OCI-LY7 (cell line): ENCODE data around the gene LHPP. TPM values are rescaled to one million over a fixed set of nuclear protein-coding genes. Genes with fewer than 3 reads are reported as not detected.

Source experiments
- BruUV-seq: library from RNA; stranded (reverse); fragments of 400-500 nt; replicated peaks from 2 replicates; lab custom pipeline; 2021; lab: Mats Ljungman, UMichigan
- CTCF ChIA-PET: fragments of 300-600 bp; sonication (Branson Sonifier 250); formaldehyde crosslinking; loops from one replicate; lab custom pipeline; 2022; ENCODE audit warnings: antibody characterized with exemption; ENCODE audit not compliant: unreplicated experiment; lab: Charles Lee
- POLR2A ChIA-PET: fragments of 300-600 bp; sonication (Branson Sonifier 250); formaldehyde crosslinking; loops from one replicate; lab custom pipeline; 2022; ENCODE audit warnings: antibody characterized with exemption; lab: Charles Lee
- DNase-seq: peaks from one replicate; pipeline ENCODE4 v3.0.0-alpha.2; 2015; ENCODE audit warnings: low spot score
- H2AFZ ChIP-seq: fragments of 200-600 bp; sonication (generic), shearing (Covaris generic); 2 replicates; pipeline ENCODE4 v1.6.1; 2014; ENCODE audit warnings: mild to moderate bottlenecking, antibody characterized with exemption, low read length, moderate library complexity
- H3K27ac ChIP-seq: fragments of 200-600 bp; sonication (generic); 2 replicates; pipeline ENCODE4 v1.5.1; 2014; ENCODE audit warnings: mixed run types, low read depth, mild to moderate bottlenecking, moderate library complexity, low read length, inconsistent platforms; ENCODE audit not compliant: poor library complexity, severe bottlenecking
- H3K36me3 ChIP-seq: fragments of 200-600 bp; sonication (generic); 2 replicates; pipeline ENCODE4 v1.6.1; 2014; ENCODE audit warnings: mild to moderate bottlenecking, antibody characterized with exemption, low read length, moderate library complexity, mixed read lengths; ENCODE audit not compliant: insufficient read depth
- H3K4me1 ChIP-seq: fragments of 200-600 bp; sonication (generic); 2 replicates; pipeline ENCODE4 v1.5.1; 2014; ENCODE audit warnings: mild to moderate bottlenecking, low read length; ENCODE audit not compliant: insufficient read depth, poor library complexity, severe bottlenecking
- H3K4me2 ChIP-seq: fragments of 200-600 bp; sonication (generic); 2 replicates; pipeline ENCODE4 v1.6.1; 2014; ENCODE audit warnings: mild to moderate bottlenecking, low read length
- H3K4me3 ChIP-seq: fragments of 200-600 bp; sonication (generic); 2 replicates; pipeline ENCODE4 v1.5.1; 2014; ENCODE audit warnings: mild to moderate bottlenecking, low read depth, low read length; ENCODE audit not compliant: poor library complexity, severe bottlenecking
- H3K79me2 ChIP-seq: fragments of 200-600 bp; sonication (generic); 2 replicates; pipeline ENCODE4 v1.6.1; 2016; ENCODE audit warnings: low read depth, mild to moderate bottlenecking, low read length, moderate library complexity, mixed read lengths; ENCODE audit not compliant: insufficient read depth
- H3K9me2 ChIP-seq: fragments of 200-600 bp; sonication (generic); 2 replicates; pipeline ENCODE4 v1.6.1; 2016; ENCODE audit warnings: mild to moderate bottlenecking, low read length, mixed read lengths; ENCODE audit not compliant: insufficient read depth
- H3K9me3 ChIP-seq: fragments of 200-600 bp; sonication (generic); 2 replicates; pipeline ENCODE4 v1.6.1; 2014; ENCODE audit warnings: mild to moderate bottlenecking, mixed run types, low read length, mixed read lengths
- H4K20me1 ChIP-seq: fragments of 200-600 bp; sonication (generic); 2 replicates; pipeline ENCODE4 v1.6.1; 2014; ENCODE audit warnings: mild to moderate bottlenecking, antibody characterized with exemption, low read length, moderate library complexity, mixed read lengths; ENCODE audit not compliant: insufficient read depth
- EZH2phosphoT487 ChIP-seq: fragments of 200-600 bp; sonication (generic); IDR thresholded peaks from 2 replicates; pipeline ENCODE4 v1.6.1; 2018; ENCODE audit warnings: low read depth, borderline replicate concordance, mild to moderate bottlenecking, mixed run types, antibody characterized with exemption, low read length, moderate library complexity, mixed read lengths
- intact Hi-C: fragments of 100-400 bp; cut with micrococcal nuclease; formaldehyde crosslinking; loops from one replicate; pipeline ENCODE4 v1.10.0; 2022; ENCODE audit not compliant: unreplicated experiment
- total RNA-seq, 2 experiments: library from RNA; depleted of rRNA in 1 of 2; stranded (reverse); fragments of >200 nt in 1 of 2; shearing (Covaris generic) in 1 of 2; gene quantifications; 2 replicates each; pipeline ENCODE4 v1.2.3, GENCODE V29; 2014 to 2022
- TF ChIP-seq, protein P1 (sequence below): fragments of 200-600 bp; sonication (generic); conservative IDR thresholded peaks from 2 replicates; pipeline ENCODE4 v1.5.1; 2014; ENCODE audit warnings: mild to moderate bottlenecking, antibody characterized with exemption, low read length, moderate library complexity, mixed read lengths

LHPP gene
- total RNA-seq, 2 experiments from 2014 or later: 30.3 to 65.2 TPM

- no peak overlapping the region; the same call in 1 of the 2 replicates for H3K4me2 ChIP-seq
- no TSS peak for BruUV-seq
- H3K9me3 ChIP-seq: no peaks in the 10 kb centered on the region
- no peaks in the 10 kb centered on the region for H3K79me2 ChIP-seq
- intact Hi-C loops: no loop called here
- H3K36me3 ChIP-seq: no peaks in the 10 kb centered on the region
- peaks cover 11% of the 10 kb centered on the region for H3K4me1 ChIP-seq
- no peaks in the 10 kb centered on the region for H4K20me1 ChIP-seq
- H3K9me2 ChIP-seq: no peaks in the 10 kb centered on the region
- POLR2A ChIA-PET: interaction anchor here (0.7 kb wide), 1 partner anchor 465 kb away, joined by 3 read pairs; no protein-coding TSS in a partner anchor
- H3K27ac ChIP-seq: no peak overlapping the region
- TF ChIP-seq EZH2phosphoT487: no peak
- TF ChIP-seq, protein P1, sequence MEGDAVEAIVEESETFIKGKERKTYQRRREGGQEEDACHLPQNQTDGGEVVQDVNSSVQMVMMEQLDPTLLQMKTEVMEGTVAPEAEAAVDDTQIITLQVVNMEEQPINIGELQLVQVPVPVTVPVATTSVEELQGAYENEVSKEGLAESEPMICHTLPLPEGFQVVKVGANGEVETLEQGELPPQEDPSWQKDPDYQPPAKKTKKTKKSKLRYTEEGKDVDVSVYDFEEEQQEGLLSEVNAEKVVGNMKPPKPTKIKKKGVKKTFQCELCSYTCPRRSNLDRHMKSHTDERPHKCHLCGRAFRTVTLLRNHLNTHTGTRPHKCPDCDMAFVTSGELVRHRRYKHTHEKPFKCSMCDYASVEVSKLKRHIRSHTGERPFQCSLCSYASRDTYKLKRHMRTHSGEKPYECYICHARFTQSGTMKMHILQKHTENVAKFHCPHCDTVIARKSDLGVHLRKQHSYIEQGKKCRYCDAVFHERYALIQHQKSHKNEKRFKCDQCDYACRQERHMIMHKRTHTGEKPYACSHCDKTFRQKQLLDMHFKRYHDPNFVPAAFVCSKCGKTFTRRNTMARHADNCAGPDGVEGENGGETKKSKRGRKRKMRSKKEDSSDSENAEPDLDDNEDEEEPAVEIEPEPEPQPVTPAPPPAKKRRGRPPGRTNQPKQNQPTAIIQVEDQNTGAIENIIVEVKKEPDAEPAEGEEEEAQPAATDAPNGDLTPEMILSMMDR: no peak
- DNase-seq: no peak
- H2AFZ ChIP-seq: no peak overlapping the region
- H3K4me3 ChIP-seq: no peak overlapping the region
- CTCF ChIA-PET: no interaction called here
Observed at GRCh38 chr10:124523901-124524300, 62.3 kb downstream of the LHPP start.

DNA sequence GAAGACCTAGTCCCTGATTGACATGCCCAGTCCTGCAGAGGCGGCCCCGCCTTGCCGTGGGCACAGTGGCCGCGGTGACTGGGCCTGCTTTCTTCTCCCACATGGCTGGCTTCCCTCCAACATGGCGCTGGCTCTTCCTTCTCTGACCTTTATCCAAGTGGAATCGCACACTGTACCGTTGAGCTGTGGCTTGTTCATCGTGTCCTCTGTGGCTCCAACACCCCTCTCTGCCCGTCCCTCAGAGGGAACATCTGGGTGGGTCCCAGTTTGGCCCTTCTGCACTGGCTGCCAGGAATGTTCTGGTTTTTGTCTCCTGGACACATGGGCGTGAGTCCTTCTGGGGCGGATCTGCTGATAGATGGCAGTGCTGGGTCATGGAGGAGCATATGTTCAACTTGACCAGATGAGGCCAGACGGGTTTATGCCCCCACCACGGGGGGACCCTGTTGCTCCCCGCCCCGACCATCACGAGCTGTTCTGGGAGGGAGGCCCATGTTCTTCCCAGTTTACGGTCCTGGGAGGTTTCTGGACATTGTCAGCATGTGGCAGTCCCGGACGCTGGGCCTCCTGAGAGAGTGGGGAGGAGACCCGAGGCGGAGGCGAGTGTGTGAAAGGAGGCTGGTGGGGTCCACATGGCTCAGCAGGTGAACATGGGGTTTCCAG, 63.5 kb downstream of the LHPP start:
- no peaks in the 10 kb centered on the region for H3K9me2 ChIP-seq
- H3K27ac ChIP-seq: no peak overlapping the region
- H3K4me2 ChIP-seq: no peak overlapping the region
- H3K4me1 ChIP-seq: peaks cover 21% of the 10 kb centered on the region
- no peak overlapping the region for H2AFZ ChIP-seq
- no TSS peak for BruUV-seq
- no peaks in the 10 kb centered on the region for H4K20me1 ChIP-seq
- intact Hi-C loops: no loop called here
- no peak for DNase-seq
- no peak for TF ChIP-seq EZH2phosphoT487
- ChIA-PET POLR2A (no interaction called here), CTCF (no interaction called here)
- no peaks in the 10 kb centered on the region for H3K36me3 ChIP-seq
- H3K9me3 ChIP-seq: no peaks in the 10 kb centered on the region
- no peaks in the 10 kb centered on the region for H3K79me2 ChIP-seq
- H3K4me3 ChIP-seq: no peak overlapping the region

DNA sequence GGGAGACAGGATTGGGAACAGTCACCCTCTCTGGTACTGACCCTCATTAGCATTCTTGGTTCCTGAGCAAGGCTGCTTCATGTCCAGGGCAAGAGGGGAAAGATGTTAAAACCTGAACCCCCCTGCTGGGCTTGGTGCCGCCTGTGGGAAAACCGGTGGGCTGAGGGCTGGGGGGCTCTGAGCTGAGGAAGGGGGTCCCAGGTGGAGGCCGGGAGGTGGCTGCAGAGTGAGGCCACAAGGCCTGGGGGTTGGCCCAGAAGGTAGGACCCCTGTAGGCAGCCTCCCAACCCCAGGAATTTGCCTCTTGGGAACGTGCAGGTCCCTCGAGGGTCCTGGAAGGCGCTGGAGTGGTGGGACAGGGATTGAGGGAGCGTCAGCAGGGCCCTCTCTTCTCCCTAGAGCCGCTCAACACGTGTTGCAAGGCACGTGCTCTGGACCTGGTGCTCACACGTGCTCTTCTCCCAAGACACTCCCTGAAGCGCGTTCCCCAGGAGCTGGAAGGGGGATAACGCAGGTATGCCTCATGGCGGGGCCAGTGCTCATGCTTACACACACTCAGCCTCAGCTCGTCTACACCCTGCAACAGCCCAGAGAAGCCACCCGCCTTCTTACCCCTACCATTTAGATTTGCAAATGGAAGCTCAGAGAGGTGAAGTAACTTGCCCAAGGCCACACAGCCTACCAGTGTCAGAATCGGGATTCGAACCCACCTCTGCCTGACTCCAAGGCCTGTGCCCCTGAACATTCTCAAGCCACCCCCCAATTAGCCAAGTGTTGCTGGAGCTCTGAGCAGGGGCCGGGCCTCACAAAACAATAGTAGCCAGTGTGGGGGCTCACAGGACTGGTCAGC, 64.4 kb downstream of the LHPP start:
- Histone ChIP-seq H3K36me3 (no peaks in the 10 kb centered on the region), H3K4me3 (no peak overlapping the region), H3K4me1 (peaks cover 27% of the 10 kb centered on the region), H3K79me2 (no peaks in the 10 kb centered on the region), H2AFZ (no peak overlapping the region), H4K20me1 (no peaks in the 10 kb centered on the region), H3K4me2 (no peak overlapping the region), H3K9me2 (no peaks in the 10 kb centered on the region), H3K27ac (no peak overlapping the region), H3K9me3 (no peaks in the 10 kb centered on the region)
- intact Hi-C loops: no loop called here
- no peak for DNase-seq
- CTCF ChIA-PET: no interaction called here
- no TSS peak for BruUV-seq
- POLR2A ChIA-PET: interaction anchor here (0.6 kb wide), 1 partner anchor 13 kb away, joined by 4 read pairs; no protein-coding TSS in a partner anchor
- TF ChIP-seq EZH2phosphoT487: no peak
- TF ChIP-seq, protein P1: no peak
